HG03139 (cell line): Measurements from ENCODE around the gene NAGLU.
A peak's percentile ranks its signal among the peaks of the same experiment; 100 is the strongest.
"Not testable (repeated sequence)": the region's sequence is repeated elsewhere in the genome, so short reads cannot be mapped to it uniquely, and the experiment has no call there.

Experiments used
- ATAC-seq: cut with Tn5 transposase; IDR thresholded peaks from one replicate; pipeline ENCODE4 v1.9.1; 2021; ENCODE audit not compliant: unreplicated experiment

The NAGLU gene

GRCh38 chr17:42521036-42521435, 15.0 kb upstream of the NAGLU start:
- no peak for ATAC-seq

DNA sequence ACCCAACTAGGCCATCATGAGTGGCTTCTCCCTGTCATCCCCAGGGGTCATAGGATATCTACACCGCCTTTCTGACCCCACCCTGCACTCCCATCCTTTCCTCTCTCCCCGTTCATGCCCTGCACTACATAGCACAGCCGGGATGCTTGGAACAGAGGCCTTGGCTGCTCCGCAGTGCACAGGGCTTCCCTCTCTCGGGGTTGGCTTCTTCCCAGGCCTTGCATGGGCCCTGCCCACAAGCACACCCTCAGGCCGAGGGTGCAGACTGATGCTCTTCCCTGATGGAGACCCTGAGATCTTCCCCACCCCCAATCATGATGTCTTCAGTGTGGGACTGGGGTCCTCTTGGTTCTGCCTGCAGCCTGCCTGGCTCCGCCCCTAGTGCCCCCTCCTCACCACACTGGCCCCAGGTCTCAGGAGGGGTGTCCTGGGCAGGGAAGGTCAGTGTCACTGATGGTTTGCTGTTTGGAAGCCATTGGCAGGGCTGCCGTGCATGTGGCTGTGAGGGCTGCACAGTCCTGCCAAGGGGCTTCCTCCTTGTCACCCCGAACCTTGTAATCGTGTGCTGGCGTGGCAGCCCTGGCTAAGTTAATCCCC, 14.3 kb upstream of the NAGLU start:
- no peak for ATAC-seq

- no peak for ATAC-seq
These were observed 13.7 kb upstream of the NAGLU start for GRCh38 chr17:42522263-42522790.

- no peak for ATAC-seq
These were observed 13.2 kb upstream of the NAGLU start for GRCh38 chr17:42522798-42523278.

GRCh38 chr17:42525221-42525620, 10.8 kb upstream of the NAGLU start:
- ATAC-seq = no peak

GRCh38 chr17:42526031-42526444, 10.0 kb upstream of the NAGLU start:
- no peak for ATAC-seq

DNA sequence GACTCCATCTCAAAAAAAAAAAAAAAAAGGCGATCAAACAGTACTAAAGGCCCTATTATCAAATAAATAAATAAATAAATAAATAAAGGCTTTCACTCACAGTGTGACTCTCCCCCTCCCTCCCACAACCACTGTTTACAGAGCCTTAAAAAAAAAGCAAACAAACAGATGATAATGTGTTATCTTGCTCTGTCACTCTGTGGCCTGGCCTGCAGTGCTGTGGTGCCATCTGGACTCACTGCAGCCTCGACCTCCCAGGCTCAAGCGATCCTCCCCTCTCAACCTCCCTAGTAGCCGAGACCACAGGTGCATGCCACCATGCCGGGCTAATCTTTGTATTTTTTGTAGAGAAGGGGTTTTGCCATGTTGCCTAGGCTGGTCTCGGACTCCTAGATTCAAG, 8.1 kb upstream of the NAGLU start:
- no peak for ATAC-seq

GRCh38 chr17:42529061-42529460, 7.0 kb upstream of the NAGLU start:
- ATAC-seq = no peak

- no peak for ATAC-seq
These were observed 5.0 kb upstream of the NAGLU start for GRCh38 chr17:42530952-42531454.

GRCh38 chr17:42531455-42532354, 4.3 kb upstream of the NAGLU start:
- ATAC-seq = no peak

DNA sequence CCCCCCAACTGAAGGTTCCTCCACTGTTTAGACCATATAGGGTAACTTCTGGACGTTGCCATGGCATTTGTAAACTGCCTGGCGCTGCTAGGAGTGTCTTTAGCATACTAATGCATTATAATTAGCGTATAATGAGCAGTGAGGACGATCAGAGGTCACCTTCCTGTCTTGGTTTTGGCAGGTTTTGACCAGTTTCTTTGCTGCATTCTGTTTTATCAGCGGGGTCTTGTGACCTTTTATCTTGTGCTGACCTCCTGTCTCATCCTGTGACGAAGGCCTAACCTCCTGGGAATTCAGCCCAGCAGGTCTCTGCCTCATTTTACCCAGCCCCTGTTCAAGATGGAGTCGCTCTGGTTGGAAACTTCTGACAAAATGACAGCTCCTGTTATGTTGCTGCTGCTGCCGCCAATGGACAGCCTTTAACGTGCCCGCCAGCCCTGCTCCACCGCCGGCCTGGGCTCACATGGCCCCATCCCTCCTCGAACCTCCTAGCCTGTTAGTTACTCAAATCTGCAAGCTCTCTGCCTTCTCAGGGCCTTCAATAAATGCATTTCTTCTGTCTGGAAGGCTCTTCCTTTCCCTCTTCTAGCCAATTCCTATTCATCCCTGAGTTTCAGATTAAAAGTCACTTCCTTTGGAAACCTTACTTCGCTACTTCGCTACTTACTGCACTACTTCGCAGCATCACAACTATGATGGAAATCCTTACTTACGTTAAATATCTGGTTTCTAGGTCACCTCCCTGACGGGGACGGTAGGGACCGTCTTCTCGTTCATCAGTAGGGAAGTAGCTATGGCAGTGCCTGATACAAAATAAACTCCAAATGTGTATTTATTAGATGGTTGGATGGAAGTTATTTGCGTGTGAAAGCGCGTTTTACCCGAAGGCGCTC, 640 bp upstream of the NAGLU start:
- no peak for ATAC-seq

DNA sequence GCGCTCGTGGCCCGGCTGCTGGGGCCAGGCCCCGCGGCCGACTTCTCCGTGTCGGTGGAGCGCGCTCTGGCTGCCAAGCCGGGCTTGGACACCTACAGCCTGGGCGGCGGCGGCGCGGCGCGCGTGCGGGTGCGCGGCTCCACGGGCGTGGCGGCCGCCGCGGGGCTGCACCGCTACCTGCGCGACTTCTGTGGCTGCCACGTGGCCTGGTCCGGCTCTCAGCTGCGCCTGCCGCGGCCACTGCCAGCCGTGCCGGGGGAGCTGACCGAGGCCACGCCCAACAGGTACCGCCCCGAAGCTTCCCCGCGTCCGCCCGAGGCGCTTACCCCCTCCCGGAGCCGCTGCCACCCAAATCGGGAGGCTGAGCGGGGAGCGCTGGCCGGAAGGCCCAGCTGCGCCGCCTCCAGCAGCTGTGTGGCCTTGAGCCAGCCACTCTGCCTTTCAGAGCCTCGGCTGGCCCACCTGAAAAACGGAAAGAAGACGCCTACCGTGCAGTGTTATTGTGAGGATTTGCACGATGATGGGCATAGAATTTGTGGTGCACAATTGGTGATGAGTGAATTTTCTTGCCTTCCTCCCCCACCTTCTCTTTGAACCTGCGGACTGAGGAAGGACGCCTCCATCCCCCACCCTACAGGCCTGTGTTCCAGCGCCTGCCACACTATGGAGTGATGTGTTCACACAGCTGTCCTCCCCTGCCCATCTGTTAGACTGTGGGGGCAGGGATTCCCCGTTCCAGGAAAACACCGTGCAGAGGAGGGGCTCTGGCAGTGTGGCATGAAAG, 523 bp downstream of the NAGLU start:
- ATAC-seq = peak; percentile 41

- no peak for ATAC-seq
These were observed 1.2 kb downstream of the NAGLU start for GRCh38 chr17:42537156-42537805.

DNA sequence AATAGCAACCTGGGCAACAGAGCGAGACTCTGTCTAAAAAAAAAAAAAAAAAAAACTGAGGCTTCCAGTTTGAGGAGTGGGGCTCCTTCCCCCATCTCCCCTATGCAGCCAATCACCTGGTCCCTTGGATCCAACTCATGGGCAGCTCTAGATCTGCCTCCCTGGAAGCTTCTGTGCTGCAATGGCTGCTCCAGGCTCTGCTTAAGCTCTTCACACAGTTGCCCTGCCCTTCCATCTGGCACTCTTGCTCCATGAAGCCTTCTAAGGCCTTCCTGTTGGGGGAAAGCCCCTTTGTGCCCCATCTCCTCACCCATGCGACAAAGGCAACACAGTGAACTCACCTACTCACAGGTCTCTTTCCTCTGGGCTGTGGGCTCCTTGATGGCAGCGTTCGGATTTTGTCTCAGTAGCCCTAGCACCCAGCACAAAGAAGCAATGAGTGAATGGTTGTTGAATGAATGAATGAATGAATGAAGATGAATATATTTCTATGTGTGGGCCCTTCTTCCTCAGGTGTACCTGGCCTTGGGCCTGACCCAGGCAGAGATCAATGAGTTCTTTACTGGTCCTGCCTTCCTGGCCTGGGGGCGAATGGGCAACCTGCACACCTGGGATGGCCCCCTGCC, 1.9 kb downstream of the NAGLU start:
- no peak for ATAC-seq

DNA sequence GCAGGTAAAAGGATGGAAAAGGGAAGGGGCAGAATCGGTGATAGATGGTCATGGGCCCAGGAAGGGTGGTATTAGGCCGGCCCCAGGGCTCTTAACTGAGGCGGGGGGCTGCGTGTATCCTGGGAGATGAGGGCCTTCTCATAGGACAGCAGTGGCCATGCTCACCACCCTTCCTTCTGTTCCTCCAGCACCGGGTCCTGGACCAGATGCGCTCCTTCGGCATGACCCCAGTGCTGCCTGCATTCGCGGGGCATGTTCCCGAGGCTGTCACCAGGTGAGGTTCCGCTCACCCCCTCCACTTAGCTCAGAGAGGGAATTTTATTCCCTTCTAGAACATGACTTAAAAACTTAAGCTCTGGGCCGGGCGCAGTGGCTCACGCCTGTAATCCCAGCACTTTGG, 2.4 kb downstream of the NAGLU start:
- no peak for ATAC-seq

- ATAC-seq = not testable (repeated sequence)
These were observed 4.5 kb downstream of the NAGLU start for GRCh38 chr17:42540558-42540957.

DNA sequence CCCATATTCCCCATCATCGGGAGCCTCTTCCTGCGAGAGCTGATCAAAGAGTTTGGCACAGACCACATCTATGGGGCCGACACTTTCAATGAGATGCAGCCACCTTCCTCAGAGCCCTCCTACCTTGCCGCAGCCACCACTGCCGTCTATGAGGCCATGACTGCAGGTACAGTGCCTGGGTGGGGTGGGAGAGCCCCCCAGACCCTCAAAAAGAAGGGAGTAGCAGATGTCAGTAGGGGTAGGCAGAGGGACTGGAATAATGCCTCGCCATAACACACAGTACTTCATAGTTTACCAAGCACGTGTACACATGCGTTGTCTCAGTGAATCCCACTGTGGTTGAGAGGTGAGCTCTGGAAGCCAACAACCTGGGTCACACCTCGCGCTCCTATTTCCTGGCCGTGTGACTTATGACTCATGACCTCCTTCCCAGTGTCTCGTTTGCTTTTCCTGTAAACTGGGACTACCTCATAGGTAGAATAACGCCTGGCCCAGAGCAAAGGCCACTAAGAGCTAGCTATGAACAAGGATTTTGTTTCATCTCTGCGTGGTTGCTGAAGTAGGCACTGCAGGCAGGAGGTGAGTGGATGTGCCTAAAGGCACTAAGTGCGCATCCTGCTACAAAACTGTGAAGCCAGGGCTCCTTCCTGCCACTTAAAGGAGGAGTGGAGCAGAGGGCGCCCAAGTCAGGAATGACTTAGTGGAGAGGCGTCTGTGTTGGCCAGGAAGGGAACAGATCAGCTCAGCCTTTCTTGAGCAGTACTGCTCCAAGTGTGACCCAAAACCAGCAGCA, 5.2 kb downstream of the NAGLU start:
- no peak for ATAC-seq
